ENCODE data around the gene NBPF1.
"Not testable (repeated sequence)": the region's sequence is repeated elsewhere in the genome, so short reads cannot be mapped to it uniquely, and the experiment has no call there.

Gene NBPF1

DNA sequence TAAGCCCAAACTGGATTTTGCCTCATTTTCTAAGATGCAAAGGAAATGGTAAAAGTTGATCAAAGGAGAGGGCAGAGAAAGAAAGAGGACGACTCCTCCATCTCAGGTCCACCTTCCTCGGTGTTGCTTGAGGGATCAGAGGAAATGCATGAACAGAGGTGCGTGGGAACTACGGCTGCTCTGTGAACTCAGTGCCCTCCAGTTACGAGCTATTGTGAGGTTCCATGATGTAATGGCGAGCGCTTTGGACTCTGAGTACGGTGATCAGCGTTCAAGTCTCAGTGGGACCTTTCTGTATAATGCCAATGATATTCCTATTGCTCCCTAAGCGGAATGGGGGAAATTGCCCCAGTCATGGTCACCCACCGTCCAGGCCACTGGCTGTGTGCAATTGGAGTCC lies 60.1 kb downstream of the NBPF1 start:
- DNase-seq (ENCODE audit: low read depth in 2 of 2, low spot score in 1 of 2) = not testable (repeated sequence)

GRCh38 chr1:16550212-16550918 lies 63.0 kb downstream of the NBPF1 start:
- DNase-seq (ENCODE audit: low read depth in 2 of 2, low spot score in 1 of 2) = not testable (repeated sequence)

GRCh38 chr1:16549545-16549944 lies 63.8 kb downstream of the NBPF1 start:
- not testable (repeated sequence) for DNase-seq (ENCODE audit: low read depth in 2 of 2, low spot score in 1 of 2)

GRCh38 chr1:16547502-16548241 lies 65.7 kb downstream of the NBPF1 start:
- not testable (repeated sequence) for DNase-seq (ENCODE audit: low read depth in 2 of 2, low spot score in 1 of 2)

DNA sequence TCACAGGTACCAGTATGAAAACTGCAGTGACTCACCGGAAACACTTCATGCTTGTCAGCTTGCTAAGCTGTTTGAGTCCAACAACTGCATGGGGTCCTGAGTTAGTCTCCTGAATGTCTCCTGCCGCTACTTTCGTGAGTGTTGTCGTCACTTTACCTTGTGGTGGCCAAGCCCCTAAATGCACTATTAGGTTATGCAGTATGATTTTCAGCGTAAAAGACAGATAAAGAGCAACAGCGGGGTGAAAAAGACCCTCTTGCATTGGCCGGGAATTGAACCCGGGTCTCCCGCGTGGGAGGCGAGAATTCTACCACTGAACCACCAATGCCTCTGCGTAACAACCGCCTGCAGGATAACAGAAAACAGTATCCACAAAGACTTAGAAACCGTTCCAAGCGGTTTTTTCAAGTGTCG lies 67.7 kb downstream of the NBPF1 start:
- DNase-seq (ENCODE audit: low read depth in 2 of 2, low spot score in 1 of 2) = not testable (repeated sequence)

DNA sequence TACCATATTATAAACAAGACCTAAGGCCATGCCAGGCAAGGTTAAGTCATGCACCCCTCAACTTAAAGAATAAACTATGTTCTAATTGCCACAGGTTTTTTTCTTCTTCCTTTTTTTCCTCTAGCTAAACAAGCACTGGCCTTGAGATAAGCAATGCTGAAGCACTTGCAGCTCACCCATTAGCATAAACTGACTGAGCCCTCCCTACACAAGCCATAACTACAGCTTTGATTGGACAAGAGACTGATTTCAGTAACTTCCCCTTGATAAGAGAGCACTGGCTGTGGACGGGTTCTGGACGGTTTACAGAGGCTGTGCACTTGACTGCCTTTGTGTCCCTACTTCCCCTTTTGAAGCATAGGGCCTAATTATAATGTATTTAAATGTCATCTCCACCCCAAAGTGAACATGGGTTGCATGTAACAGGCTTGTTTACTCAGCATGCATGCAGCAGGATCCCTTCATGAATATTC lies 72.9 kb downstream of the NBPF1 start:
- not testable (repeated sequence) for DNase-seq (ENCODE audit: low read depth in 2 of 2, low spot score in 1 of 2)

- DNase-seq (ENCODE audit: low read depth in 2 of 2, low spot score in 1 of 2) = not testable (repeated sequence)
Measured at GRCh38 chr1:16537528-16537927, 75.8 kb downstream of the NBPF1 start.

- not testable (repeated sequence) for DNase-seq (ENCODE audit: low read depth in 2 of 2, low spot score in 1 of 2)
Measured at GRCh38 chr1:16536796-16537195, 76.6 kb downstream of the NBPF1 start.

GRCh38 chr1:16535898-16536297 lies 77.5 kb downstream of the NBPF1 start:
- not testable (repeated sequence) for DNase-seq (ENCODE audit: low read depth in 2 of 2, low spot score in 1 of 2)

GRCh38 chr1:16535487-16535886 lies 77.9 kb downstream of the NBPF1 start:
- DNase-seq (ENCODE audit: low read depth in 2 of 2, low spot score in 1 of 2) = not testable (repeated sequence)

DNA sequence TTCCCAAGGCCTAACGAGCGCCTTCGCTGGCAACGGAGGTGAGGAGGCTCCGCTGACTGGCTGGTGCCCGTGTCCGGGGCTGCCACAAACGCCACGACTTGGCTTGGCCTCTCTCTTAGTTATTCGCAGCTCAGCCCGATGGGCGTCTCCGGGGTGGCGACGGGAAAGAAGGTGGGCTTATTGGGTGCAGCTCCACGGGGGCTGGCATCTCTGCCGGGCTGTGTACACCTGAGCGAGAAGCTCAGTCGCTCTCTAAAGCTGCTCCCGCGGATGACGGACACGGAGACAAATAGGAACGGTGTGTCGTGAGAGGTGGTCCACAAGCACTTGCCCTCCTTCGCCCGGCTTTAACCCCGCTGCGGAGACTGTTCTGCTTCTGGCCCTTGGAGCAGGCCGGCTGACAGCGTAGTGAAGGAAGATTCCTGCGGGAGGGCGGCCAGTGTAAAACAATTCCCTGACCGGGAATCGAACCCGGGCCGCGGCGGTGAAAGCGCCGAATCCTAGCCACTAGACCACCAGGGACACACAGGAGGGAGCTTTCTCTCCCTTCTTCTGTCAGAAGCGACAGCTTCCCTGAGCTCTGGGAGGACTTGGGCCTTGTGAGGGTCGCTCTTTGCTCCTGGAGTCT lies 78.4 kb downstream of the NBPF1 start:
- DNase-seq (ENCODE audit: low read depth in 2 of 2, low spot score in 1 of 2) = not testable (repeated sequence)

DNA sequence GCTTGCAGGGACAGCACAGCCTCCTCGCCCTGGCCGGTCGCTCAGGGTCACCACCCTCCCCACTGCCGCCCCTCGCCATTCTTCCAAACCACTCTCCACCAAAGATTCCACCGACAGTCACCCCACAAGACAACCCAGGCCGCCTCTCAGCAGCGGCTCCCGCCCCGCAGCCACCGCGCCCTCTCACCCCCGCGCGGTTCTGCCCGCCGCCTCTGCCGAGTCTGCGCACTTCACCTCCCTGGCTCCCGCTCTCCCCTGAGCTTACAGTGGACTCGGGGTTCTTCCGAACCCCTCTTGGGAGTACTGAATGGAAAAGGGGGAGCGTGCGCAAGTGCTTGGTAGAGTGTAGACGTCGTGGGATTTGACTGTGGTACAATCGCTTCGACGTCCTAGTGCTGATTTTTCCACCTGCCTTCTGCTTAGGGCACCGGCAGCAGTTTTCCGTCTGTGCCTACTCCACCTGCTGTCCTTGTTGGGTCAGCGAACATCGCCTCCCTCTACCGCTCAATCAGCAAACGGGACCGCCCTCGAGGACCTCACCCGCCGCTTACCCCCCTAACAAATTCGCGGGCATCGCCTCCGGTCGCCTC lies 79.0 kb downstream of the NBPF1 start:
- not testable (repeated sequence) for DNase-seq (ENCODE audit: low read depth in 2 of 2, low spot score in 1 of 2)

- DNase-seq (ENCODE audit: low read depth in 2 of 2, low spot score in 1 of 2) = not testable (repeated sequence)
Measured at GRCh38 chr1:16532235-16532991, 81.0 kb downstream of the NBPF1 start.

GRCh38 chr1:16528338-16528737 lies 85.0 kb downstream of the NBPF1 start:
- not testable (repeated sequence) for DNase-seq (ENCODE audit: low read depth in 2 of 2, low spot score in 1 of 2)

DNA sequence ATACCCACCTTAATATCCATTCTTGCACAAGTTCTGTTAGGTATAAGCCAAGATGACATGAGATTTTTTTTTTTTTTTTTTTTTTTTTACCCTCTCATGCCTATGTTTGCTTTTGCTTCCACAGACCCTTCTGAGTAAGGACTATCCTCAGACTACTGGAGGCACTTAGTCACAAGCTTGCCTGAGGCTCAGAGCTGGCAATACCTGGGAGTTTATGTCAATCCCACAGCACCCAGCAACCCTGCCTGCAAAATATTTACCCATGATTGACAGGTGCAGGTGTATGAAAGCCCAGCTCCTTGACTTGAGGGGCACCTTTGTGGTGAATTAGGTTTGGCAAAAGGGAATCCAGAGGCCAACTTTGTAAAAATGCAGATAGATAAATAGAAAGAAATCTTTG lies 87.6 kb downstream of the NBPF1 start:
- not testable (repeated sequence) for DNase-seq (ENCODE audit: low read depth in 2 of 2, low spot score in 1 of 2)

- DNase-seq (ENCODE audit: low read depth in 2 of 2, low spot score in 1 of 2) = not testable (repeated sequence)
Measured at GRCh38 chr1:16521679-16522078, 91.7 kb downstream of the NBPF1 start.

DNA sequence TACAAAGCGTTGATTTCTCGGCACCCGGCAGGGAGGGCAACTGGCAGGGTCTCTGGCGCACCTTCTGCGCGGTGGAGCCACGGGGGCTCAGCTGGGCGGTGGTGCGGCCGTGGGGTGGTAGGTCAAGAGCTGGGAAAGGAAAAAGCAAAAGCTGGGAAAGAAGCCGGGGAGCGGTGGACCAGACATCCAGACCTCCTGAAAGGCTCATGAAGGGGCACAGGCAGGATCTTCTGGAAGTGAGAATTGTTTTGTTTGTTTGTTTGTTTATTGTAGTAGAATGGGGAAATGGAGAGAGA lies 92.1 kb downstream of the NBPF1 start:
- DNase-seq (ENCODE audit: low read depth in 2 of 2, low spot score in 1 of 2) = no peak

DNA sequence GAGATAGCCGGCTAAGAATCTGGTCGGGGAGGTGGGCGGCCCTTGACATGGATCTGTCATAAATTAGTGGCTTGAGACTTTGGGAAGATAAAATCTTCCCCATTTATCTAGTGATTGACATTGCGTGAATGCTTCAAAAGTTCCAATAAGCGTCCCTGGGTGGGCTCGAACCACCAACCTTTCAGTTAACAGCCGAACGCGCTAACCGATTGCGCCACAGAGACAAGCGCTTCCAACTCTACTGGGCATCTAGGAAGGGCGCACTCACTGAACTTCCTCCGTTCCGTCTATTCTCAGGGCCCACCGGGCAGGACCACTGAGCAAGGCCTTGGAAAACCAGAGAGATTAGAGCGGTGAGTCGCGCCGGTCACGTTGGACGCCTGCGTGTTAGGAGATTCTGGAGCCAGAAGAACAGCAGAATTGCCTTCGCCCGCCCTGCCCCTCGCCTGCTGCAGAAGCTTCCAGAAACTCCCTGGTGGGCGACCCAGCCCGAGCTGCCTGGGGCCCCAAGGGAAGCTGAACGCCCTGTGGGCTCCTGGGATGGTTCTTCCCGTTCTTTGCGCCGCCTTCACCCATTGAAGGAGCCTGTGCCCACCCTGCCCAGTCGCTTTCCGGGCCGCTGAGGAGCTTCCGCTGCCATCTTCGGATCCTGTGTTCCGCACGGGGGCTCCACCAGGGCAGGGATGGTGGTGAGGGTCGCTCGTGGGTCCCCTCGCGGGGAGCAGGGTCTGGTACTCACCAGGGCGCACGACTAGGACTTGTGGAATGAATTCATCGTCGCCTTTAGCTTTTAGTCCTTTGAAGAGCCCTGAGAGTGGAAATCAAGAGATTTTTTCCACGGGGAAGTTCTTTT lies 92.7 kb downstream of the NBPF1 start:
- not testable (repeated sequence) for DNase-seq (ENCODE audit: low read depth in 2 of 2, low spot score in 1 of 2)

GRCh38 chr1:16519255-16519951 lies 94.0 kb downstream of the NBPF1 start:
- not testable (repeated sequence) for DNase-seq (ENCODE audit: low read depth in 2 of 2, low spot score in 1 of 2)

Data from stimulated activated CD8-positive, alpha-beta memory T cell treated with anti-CD3 and anti-CD28 coated beads, Interleukin-4, amount 100 ng/mL, for 4 hours (primary cell).